CD4-positive, alpha-beta T cell treated with Interferon alpha-2 for 1 hour (primary cell): ENCODE measurements around the gene PKMYT1.

Experiments
- DNase-seq, 2 donors: peaks; one replicate each; pipeline ENCODE4 v3.0.0-alpha.2; 2020 to 2022

PKMYT1 gene

GRCh38 chr16:2971985-2972784 is 8.1 kb downstream of the PKMYT1 start:
- DNase-seq: no peak

DNA sequence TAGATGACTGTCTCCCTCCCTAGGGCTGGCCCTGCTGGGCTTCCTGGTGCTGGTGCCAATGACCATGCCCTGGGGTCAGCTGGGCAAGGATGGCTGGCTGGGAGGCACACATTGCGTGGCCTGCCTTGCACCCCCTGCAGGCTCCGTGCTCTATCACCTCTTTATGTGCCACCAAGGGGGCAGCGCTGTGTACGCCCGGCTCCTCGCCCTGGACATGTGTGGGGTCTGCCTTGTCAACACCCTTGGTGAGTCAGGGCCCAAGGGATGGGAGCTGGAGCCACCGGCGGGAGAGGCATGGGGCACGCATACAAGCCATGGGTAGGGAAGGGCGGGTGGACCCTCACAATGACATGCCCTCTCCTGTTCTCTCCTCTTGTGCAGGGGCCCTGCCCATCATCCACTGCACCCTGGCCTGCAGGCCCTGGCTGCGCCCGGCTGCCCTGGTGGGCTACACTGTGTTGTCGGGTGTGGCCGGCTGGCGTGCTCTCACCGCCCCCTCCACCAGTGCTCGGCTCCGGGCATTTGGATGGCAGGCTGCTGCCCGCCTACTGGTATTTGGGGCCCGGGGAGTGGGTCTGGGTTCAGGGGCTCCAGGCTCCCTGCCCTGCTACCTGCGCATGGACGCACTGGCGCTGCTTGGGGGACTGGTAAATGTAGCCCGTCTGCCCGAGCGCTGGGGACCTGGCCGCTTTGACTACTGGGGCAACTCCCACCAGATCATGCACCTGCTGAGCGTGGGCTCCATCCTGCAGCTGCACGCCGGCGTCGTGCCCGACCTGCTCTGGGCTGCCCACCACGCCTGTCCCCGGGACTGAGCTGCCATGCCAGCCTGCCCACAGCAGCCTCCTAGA is 8.9 kb downstream of the PKMYT1 start:
- DNase-seq: no peak

DNA sequence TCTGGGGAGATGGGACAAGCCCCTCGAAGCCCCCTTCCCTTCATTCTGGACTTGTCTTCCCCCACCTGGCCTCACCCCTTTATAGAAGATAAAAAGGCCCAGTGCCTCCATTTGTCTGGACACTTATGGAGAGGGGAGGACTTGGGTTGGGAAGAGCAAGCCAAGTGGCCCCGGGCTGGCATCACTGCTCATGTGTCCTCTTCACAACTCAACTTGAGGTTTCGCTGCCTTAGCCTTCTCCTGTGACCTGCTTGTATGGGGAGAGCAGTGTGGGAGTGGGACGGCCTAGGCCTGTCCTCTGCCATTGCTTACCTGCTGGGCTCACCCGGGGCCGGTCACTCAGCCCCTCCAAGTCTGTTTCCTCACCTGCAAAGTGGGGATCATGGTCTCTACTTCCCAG is 9.7 kb downstream of the PKMYT1 start:
- no peak for DNase-seq

DNA sequence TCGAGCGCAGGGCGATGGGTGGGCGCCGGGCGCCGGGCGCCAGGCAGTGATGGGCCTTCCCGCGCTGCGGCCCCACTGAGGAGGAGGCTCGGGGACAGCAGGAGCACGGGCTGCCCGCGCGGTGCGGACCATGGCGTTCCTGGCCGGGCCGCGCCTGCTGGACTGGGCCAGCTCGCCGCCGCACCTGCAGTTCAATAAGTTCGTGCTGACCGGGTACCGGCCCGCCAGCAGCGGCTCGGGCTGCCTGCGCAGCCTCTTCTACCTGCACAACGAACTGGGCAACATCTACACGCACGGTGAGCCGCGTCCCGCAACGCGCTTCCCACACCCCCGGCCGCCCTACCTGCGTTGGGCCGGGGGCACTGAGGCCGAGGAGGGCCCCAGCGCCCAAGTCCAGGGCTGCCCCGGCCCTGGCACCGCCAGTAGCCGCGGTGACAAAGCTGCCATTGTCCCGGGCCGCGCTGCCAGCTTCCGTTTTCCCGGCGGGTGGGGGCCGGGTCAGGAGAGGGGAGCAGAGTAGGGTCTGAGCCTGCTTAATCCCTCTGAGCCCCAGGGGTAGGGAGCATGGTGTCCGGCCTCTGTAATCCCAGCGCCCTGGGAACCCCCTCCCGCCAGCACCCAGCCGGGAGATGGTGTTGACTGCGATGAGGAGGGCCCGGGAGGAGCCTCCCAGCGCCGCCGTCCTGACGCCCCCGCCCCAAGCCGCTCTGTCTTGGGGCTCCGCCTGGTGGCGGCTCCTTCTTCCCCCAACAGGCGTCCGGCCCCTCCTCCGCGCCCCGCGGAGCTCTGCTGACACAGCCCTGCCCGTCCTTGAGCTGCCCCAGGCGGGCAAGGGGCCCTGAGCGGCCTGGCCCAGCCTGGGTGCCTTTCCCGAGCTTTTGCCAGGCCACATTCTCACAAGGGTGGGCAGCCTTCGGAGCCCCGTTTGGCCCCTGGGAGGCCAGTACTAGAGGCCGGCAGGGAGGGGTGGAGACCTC is 10.4 kb downstream of the PKMYT1 start:
- DNase-seq: peak; percentile 55 to 71

DNA sequence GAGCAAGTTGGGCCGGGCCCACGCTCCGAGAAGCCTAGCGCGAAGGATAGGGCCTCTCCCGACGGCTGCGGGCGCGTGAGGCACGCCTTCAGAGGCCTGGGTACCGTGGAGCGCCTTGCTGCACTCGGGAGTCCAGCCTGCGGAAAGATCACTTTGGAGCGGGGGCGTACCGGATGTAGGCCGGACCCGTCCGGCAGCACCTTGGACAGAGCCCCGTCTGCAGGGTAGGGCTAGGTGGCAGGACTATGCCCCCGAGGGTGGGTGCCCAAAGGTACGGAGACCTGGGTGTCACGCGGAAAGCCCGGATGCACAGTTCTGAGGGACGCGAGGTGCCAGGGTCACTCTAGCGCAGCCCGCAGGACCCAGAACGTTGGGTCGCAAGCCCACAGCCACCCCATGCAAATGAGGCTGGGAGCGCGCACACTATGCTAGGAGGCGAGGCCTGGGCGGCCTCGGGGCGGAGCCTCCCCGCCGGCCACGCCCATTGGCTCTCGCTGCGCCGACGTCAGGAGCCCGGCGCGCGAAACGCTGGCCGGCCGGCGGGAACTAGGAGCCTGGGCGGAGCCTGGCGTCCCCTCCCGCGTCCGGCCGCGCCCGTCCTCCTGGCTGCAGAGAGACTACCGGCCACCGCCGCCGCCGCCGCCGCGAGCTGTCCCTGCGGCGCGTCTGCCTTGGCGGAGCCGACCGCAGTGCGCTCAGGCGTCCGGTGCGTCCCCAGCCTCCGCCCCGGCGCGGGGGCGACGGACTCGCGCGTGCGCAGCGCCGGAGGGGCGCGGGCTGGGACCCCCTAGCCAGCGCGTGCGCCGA is 11.3 kb downstream of the PKMYT1 start, which contains the start of gene PAQR4:
Gene PAQR4, plus strand, starts transcription at position 611 of the 807 bp plus-strand sequence. CDS start 327 bp downstream, outside the sequence.
- peak; percentile 81 to 86 for DNase-seq

DNA sequence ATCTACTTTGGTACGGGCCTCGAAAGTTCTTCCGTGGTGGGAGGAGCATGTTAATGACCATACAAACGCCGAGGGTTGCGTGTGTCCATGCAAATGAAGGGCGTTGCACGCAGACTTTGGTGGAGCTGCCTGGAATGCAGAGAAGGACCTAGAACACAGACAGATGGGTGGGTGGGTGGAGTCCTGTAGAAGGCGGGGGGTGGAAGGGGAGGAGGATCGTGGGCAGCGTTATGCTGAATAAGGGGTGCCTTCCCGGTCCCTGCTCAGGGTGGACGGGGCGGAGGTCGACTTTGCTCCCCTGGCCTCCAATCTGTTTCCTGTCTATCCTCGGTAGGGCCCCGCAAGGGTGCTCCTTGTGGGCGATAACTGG is 11.9 kb downstream of the PKMYT1 start:
- peak in 1 of 2 donors; percentile 35 for DNase-seq

DNA sequence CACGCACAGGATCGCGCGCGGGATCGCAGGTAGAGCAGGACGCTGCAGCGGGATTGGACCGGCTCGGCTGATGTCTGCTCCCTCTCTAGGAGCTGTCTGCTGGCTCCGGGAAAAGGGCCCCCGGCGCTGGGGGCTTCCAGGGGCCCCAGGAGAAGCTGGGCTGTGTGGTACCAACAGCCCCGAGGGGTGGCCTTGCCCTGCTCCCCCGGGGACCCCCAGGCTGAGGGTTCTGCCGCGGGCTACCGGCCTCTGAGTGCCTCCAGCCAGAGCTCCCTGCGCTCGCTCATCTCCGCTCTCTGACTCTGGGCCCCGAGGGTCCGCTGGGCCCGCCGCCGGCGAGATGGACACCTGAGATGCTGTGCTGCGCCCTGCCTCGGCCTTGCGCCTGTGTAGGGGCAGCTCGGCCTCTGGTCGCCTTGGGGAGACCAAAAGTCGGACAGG is 12.5 kb downstream of the PKMYT1 start:
- no peak for DNase-seq

DNA sequence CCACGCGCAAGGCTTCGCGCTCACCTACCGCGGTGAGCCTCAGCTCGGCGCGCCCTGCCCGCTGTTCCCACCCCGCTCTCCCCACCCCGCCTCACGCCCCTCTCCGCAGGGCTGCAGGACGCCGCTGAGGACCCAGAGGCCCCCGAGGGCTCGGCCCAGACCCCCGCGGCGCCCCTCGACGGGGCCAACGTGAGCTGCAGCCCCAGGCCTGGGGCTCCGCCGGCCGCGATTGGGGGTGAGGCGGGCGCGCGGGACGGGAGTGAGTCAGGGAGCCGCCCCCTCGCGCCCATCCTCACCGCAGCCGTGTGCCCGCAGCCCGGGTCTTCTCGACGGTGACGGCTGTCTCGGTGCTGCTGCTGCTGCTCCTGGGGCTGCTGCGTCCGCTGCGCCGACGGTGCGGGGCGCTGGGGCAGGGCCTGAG is 13.0 kb downstream of the PKMYT1 start:
- DNase-seq: no peak

GRCh38 chr16:2966808-2967191 is 13.4 kb downstream of the PKMYT1 start:
- no peak for DNase-seq

DNA sequence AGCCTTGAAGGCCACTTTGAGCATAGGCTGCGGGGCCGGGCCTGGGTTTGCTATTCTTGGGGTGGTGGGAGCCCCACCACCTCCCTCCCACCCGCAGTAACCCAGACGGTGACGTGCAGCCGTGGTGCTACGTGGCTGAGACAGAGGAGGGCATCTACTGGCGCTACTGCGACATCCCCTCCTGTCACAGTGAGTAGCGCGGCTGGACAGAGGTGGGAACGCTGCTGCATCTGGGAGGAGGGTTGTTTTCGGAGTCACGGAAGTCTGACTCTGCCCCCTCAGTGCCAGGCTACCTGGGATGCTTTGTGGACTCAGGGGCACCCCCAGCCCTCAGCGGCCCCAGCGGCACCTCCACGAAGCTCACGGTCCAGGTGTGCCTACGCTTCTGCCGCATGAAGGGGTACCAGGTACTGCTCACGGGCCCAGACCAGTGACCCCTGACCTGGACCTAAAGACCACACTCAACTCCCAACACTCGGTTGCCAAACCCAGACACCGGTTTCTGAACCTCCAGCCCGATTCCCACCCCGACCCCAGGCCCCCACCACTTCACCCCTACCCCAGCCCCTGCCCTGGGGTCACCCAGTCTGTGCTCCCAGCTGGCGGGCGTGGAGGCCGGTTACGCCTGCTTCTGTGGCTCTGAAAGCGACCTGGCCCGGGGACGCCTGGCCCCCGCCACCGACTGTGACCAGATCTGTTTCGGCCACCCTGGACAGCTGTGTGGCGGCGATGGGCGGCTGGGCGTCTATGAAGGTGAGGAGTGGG is 14.0 kb downstream of the PKMYT1 start:
- DNase-seq: no peak

GRCh38 chr16:2964475-2965336 is 15.5 kb downstream of the PKMYT1 start:
- peak; percentile 65 to 76 for DNase-seq

GRCh38 chr16:2963723-2964474 is 16.3 kb downstream of the PKMYT1 start, which contains the start of gene KREMEN2:
Gene KREMEN2, plus strand, starts transcription at chr16:2964275. Its CDS starts 246 bp downstream, at chr16:2964521.
- peak in 1 of 2 donors; percentile 37 for DNase-seq

DNA sequence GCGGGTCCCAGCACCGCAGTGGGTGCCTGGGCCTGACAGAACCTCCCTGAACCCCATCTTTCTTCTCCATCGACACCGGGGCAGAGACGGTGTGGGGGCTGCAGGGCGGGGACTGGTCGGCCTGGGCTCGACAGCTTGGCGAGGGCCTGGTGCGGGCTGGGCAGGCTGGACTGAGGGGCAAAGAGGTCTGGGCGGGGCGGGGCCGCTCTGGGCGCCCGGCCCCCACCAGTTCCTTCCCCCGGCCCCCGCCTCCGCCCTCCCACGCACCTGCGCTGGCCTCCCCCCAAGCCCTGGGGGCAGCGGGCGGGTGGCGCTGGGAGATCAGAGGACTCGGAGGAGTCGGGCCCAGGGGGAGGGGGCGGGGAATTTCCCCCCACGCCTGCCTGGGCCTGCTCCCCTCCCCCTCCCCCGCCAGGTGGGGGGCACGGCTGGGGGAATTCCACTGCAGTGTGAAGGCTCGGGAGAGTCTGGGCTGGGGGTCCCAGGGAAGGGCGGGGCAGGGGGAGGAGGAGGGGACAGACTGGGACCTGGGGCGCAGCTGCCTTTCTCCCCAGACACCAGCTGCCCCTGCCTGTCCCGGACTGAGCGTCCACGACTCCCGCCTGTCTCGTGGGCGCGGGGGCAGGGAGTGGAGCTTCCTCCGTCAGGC is 17.0 kb downstream of the PKMYT1 start:
- DNase-seq: peak; percentile 31 to 55

- no peak for DNase-seq
Measured at GRCh38 chr16:2962334-2963073, 17.7 kb downstream of the PKMYT1 start.

DNA sequence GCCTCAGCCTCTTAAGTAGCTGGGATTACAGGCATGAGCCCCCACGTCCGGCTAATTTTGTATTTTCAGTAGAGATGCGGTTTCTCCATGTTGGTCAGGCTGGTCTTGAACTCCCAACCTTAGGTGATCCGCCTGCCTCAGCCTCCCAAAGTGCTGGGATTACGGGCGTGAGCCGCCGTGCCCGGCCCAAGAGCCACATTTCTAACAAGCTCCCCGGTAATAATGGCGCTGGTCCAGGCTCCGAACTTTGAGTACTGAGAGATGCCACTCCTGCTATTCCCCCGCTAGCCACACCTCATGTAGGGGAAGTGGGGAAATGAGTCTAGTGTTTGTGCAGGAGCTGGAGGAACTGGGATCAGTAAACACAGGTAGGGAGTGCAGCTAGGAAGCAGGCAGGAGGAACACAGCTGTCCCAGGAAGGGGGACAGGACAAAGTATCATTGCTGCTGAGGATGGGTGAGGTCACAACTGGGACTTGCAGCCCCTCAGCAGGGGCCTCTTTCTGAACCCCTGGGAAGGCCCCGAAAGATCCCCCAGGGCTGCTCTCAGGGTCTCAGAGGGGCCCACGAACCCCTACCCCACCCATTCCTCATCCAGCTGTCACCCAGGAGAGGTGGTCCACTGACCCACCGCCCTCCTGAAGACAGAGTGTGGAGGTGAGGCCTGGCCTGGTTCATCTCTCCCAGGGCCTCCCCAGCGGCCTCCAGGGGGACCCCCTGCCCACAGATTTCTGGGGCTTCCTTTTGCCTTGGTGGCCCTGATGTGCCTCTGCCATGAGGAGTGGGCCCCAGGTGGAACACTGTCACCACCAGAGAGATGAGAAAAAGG is 19.8 kb downstream of the PKMYT1 start:
- DNase-seq: no peak

GRCh38 chr16:2959206-2959605 is 21.0 kb downstream of the PKMYT1 start:
- no peak for DNase-seq

DNA sequence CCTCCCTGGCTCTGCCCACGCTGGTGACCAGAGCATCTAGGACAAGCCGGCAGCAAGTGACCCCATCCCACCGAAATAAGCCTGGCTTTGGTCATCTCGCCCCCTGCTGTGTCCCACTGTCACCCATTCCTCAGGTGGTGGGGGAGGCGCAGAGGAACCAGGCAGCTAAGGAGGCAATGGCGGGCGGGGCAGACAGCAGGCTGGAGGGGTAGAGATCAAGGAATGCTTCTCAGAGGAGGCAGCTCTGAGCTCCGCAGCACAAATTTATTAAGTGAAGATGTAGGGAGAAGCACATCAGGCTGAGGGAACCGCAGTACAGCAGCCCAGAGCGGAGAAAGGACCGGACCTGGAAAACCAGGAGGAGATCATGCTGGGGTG is 23.7 kb downstream of the PKMYT1 start:
- DNase-seq: no peak
